ENCODE results near the gene SHCBP1. TPM values are rescaled to one million over a fixed set of nuclear protein-coding genes. Genes with fewer than 3 reads are reported as not detected.
A peak's percentile ranks its signal among the peaks of the same experiment; 100 is the strongest.
"Not testable (repeated sequence)": the region's sequence is repeated elsewhere in the genome, so short reads cannot be mapped to it uniquely, and the experiment has no call there.

Gene SHCBP1
- total RNA-seq, 8 experiments from 2014 or later = 0.05 to 17.1 (median 1.3) TPM

DNA sequence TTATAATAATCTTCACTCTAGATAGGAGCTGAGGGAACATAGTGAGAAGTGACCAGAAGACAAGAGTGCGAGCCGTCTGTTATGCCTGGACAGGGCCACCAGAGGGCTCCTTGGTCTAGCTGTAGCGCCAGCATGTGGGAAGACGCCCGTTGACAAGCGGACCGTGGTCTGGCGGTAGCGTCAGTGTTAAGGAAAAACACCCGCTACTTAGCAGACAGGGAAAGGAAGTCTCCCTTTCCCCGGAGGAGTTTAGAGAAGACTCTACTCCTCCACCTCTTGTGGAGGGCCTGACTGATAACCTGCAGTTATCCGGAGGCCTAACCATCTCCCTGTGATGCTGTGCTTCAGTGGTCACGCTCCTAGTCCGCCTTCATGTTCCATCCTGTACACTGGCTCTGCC, 66.7 kb downstream of the SHCBP1 start:
- H3K27ac ChIP-seq; H3K4me3 ChIP-seq; H3K4me1 ChIP-seq (replicated peaks in 1 of 2): not testable (repeated sequence)
- ATAC-seq (replicated peaks in 6 of 8) = peak in 2 of 8 experiments; percentile 47 to 67
- in situ Hi-C loops (cut with MboI; ENCODE audit: low pct_unique_long_range_greater_than_20kb in 2 of 9, low sequenced_read_pairs in 9 of 9, unreplicated experiment in 9 of 9) = loop anchor here in 1 of 9 experiments (10.0 kb wide), 1 partner anchor 50 kb away; no protein-coding TSS in a partner anchor
- 0 to 25% (median 2%) methylated on average over 1 to 11 of the region's 14 CpGs; no CpG with 5 or more reads in 4 of the 10 experiments for WGBS, 10 experiments

DNA sequence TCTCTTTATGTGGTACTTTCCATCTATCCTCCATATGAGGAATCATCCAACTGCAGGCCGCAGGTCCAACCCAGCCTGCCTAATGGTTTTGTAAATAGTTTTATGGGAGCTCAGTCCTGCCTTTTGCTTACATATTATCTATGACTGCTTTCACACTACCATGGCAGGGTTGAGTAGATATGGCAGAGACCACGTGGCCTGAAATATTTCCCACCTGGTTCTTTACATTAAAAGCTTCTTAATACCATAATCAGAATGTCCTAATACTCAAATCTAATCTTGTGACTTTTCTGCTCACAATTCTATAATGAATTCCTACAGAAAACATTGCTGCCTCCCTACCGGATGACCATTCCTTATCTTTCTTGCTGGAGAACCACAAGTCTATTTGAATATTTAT, 71.7 kb downstream of the SHCBP1 start:
- Histone ChIP-seq H3K4me1 (replicated peaks in 1 of 2) (no peaks in the 10 kb centered on the region), H3K4me3 (no peak overlapping the region), H3K27ac (no peak overlapping the region)
- in situ Hi-C loops (cut with MboI; ENCODE audit: low pct_unique_long_range_greater_than_20kb in 2 of 9, low sequenced_read_pairs in 9 of 9, unreplicated experiment in 9 of 9) = no loop called here
- WGBS, 10 experiments = 0 to 80% (median 31%) methylated on average over 1 to 3 of the region's 3 CpGs; no CpG with 5 or more reads in 1 of the 10 experiments
- ATAC-seq (replicated peaks in 6 of 8) = no peak

Other genes with a start within 250 kb of the SHCBP1 start
- gene VPS35, start 67.8 kb upstream of the SHCBP1 start, total RNA-seq = 10 to 100 TPM; 39.6 to 80.6 (median 54.8) TPM
- 10 to 100 TPM in 3 of 8 experiments, 1 to 10 TPM in 5; 2.8 to 39.8 (median 5.9) TPM for gene ORC6, start 68.3 kb upstream of the SHCBP1 start, total RNA-seq
- 1 to 10 TPM in 2 of 8 experiments, under 1 TPM in 5, not detected in 1; 0.21 to 5.3 (median 0.52) TPM for gene MYLK3, start 127.0 kb upstream of the SHCBP1 start, total RNA-seq
- 10 to 100 TPM in 7 of 8 experiments, 1 to 10 TPM in 1; 5.3 to 23.6 (median 16.2) TPM for gene C16orf87, start 209.8 kb upstream of the SHCBP1 start, total RNA-seq